ENCODE data around the gene FRMD8. TPM values are rescaled to one million over a fixed set of nuclear protein-coding genes. Genes with fewer than 3 reads are reported as not detected.

Gene FRMD8
- total RNA-seq, 1 donor from 2014 or later = 24.6 TPM

DNA sequence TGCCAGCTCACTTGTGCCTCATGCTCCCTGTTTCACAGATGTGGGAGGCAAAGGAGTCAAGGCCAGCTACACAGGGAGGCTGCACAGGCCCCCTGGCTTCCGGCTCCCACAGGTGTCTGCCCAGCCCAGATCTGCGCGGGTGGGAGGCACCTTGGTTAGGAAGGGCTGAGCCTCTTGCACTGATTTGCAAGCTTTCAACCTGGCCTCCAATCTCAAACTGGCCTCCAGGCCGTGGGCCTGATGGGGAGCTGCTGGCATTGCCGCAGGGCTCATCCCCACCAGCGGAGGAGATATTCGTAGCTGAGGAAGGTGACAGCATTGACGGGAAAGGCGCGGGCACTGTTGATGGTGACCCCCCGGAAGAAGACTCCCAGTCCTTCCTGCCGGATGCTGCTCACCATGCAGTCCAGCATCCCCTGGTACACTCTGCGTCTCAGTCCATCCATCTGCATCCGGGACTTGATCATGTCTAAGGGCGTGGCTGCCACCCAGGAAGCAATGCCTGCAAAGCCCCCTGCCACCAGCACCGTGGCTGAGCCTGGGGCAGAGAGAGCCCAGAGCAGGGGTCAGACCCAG, 10.2 kb upstream of the FRMD8 start:
- DNase-seq = no peak

DNA sequence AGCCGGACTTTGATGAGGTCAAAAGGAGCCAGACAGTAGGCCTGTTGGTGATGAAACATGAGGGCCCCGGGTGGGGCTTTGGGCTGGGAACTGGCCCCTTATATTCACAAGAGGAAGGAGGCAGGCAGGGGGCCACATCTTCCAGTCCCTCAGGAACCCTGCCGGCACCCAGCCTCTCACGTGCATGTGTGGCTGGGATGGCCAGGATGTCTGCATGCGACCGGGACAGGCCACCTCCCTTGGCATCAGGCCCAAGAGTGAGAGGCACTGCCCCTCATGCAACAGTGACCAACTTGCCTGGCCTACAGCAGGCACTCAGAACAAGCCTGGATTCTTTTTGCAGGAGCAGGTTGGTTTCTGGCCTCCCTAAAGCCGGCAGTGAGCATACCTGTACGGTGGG, 9.4 kb upstream of the FRMD8 start:
- no peak for DNase-seq

DNA sequence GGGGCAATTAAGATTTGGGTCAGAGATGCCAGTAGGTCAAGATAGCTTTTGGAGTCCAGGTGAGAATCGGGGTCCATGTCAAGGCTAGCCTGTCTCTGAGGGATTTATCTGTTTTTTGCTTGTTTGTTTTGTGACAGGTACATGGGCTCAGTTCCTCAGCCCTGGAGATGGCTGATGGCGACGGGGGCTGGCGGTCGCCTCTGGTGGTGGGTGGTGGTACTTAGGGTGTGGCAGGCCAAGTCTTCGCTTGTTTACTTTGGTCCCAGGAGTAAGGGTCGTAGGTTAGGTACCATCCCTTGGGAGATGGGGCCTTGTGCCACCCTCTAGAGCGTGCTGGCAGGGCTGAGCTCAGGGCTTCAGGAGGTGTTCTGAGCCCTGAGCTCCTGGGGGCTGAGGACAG, 8.7 kb upstream of the FRMD8 start:
- no peak for DNase-seq

DNA sequence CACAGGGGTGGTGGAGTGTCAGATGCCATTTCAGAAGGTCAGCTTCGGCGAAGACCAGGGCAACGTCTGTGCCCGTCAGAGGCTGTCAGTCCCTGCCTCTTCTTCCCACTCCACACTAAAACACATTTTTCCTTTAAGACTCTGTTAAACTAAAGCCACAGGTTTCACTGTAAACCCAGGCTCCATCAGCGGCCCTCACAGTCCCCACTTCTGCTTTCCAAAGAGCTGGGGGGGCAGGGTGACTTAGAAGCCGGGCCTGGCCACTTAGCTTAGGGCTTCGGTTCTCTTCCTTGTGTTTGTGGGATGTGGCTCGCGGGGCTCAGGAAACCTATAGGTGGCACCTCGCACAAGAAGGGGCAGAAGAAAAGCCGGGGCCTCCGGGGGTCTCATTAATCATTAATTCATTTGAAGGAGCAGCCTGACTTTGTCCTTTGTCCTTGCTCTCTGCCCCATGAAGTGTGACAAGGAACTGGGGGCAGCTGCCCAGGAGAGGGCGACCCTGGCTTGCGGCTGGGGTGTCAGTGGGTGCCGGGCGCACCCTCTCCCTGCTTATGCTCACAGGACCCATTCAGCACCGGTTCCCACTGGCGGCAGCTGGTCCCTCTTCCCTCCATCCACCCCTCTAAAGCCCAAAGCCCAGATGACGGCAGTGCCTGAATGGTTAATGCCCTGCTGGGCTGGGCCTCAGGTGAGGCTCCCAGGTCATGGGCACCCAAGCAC, 8.1 kb upstream of the FRMD8 start:
- no peak for DNase-seq

DNA sequence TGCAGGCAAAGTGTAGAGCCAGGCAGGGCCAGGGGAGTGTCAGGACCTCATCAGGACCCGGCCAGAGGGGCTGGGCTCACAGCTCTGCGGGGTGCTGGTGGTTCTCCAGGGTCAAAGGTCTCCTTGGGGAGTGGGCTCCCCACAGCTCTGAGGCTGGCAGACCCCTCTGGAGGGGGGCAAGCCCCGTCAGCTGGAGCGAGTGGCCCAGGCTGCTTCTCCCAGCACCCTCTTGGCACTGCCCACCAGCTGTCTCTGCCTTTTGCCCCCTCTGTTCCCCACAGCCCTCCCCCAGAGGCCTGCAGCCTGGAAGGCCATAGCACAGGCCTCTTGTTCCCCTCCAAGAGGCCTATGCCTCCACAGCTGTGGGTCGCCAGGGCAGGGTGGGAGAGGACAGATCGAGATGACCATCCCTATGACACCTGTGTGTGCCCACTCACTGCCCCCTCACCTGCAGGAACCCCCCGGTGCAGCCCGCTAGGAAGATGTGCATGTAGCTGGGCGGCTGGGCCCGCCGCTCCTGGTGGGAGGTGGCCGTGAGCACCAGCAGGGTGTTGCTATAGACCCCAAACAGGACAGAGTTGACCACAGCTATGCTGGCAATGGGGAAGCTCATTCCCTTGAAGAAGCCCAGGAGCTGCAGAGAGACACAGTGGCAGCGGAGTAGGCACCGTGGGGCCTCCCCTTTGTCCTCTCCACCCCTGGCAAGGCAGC, 7.4 kb upstream of the FRMD8 start:
- DNase-seq = no peak

DNA sequence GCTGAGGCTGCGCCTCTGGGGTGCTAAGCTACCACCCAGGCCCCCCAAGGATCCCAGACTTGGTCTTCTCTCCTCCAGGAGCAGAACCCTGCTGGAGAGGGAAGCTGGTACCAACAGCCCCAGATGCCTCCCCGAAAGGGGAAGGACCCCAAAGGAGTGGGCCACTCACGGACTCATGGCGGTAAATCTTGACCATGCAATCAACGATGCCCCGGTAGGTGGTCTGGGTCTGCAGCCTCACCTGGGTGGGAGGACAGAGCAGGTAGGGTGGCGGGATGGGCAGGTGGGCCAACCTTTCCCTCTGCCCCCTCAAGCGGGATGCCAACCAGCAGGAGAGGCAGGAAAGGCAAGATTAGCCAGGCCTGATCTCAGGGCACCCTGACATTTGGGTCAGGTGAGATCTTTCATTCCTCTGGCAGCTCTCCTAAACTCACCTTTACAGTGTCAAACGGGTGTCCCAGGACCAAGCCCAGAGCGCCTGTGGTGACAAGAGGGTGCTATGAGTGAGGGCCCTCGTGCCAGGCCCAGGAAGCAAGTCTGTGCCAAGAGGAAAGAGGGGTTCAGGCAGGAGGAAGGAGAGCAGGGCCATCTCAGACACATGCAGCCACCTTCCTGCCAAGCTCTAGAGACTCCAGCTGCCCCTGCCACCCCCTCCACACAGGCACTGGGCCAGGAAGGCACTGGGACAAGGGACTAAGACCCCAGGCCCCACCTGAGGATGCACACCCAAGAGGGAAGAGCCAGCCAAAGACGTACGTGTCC, 6.6 kb upstream of the FRMD8 start:
- no peak for DNase-seq

DNA sequence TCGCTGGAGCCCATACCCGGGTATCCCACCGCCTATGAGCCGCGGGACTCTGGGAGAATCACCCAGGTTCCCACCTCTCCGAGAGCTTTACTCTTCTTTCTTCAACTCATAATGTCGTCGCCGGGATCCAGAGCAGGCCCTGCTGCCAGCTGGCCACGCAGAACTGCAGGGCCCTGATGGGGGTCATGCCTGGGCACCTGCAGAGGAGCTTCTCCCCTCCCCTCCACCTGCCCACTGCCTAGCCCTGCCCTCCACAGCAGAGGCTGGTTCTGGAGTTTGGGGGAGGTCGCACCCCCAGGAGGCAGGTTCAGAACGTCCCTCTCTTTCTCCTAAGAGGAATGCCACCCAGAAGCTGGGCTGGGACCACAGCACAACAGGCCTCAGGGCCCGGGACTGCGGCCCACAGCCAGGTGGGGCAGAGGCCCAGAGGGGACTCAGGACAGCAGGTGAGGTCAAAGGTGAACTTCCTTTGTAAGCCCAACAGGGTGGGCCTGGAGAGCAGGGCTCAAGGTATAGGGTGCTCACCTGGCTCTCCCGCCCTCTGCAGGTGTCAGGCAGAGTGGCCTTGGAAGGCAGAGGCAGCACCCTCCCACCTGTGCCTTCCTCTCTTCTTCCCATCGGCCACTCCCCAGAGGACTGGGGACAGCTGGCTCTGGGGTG, 5.8 kb upstream of the FRMD8 start:
- DNase-seq = no peak

DNA sequence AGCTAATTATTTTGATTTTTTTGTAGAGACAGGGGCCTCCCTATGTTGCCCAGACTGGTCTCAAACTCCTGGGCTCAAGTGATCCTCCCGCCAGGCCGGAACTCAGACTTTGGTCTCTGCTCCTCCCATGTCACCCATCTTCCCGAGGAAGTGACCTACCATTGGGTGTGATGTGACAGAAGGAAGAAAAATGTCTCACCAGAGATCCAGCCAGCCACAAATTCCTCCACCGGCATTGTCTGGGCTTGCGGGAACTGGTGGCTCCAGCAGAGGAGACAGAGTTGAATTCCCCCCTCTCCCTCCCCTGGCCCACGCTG, 4.8 kb upstream of the FRMD8 start:
- DNase-seq = peak; percentile 38

DNA sequence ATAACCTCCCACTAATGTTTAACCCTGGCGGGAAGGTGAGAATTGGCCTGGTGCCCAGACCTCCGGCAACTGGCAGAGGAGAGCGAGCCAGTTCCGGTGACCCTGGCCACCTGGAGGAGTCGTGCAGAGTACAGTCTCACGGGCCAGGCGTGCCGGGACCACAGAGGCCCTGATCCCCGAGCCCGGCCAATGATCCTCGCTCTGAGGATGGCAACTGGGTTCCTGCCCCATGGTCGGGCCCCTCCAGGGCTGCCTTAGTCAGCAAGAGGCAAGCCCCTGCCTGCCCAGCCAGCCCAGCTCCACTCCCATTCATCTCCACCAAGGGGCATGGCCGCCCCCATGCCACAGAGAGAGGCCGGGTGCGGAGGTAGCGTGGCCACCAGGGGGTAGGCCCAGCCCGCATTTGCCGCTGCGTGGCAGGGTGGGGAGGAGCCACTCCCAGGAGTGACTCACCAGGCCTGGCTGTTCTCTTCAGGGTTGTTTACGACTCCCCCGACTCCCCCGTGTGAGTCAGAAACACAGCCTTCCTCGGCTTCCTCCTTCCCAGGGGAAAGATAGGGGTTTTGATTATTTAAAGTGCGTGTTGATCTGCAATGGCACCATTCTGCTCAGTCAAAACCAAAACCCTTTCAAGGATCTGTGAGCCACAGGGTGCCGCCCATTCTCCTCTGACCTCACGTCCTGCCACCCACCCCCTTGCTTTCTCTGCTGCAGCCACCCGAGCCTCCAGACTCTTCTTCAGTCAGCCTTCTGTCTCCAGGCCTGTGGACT, 4.2 kb upstream of the FRMD8 start, which contains the start of gene SLC25A45:
TSS of gene SLC25A45 (minus strand) at position 614 of the 771 bp plus-strand sequence. CDS start 695 bp downstream, outside the sequence.
- DNase-seq = peak; percentile 90

DNA sequence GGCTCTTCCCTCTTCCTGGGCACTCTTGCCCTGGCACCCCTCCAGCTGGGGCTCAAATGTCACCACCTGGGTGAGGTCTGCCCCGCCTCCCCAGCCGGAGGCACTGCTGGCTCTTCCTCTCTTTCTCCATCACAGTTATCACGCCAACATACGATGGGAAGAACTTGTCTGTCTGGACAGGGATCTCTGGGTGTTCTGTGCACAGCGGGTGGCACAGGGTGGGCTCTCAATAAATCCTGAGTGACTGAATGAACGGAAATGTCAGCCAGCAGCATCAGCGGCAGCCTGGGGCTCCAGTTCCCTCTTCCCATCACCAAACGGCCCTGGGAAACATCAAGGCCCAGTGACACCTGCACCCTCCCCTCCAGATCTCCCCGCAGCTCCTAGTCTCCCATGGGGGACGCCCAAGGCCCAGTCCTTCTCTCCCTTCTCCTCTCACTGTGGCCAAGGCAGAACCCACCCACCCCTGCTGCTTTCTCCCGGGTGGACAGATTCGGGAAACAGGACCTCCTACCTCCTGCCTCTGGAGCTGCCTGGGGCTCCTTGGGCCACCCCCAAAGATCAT, 3.6 kb upstream of the FRMD8 start:
- DNase-seq = no peak

DNA sequence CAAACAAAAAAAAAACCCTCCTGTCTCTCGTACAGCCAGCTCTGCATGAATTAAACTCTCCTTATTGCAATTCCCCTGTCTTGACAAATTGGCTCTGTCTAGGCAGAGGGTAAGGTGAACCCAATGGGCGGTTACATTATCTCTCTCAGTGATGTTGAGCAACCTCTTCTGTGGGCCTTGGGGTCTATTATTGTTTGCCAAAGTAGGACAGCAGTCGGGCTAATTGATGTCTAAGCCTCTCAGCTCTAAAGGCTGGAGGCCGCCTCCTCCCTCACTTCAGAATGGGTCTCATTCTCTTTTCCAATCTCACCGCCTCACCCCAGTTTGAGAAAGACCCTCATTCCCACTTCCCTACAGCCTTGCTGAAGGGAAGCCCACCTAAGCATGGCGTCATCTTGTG, 2.7 kb upstream of the FRMD8 start:
- no peak for DNase-seq

DNA sequence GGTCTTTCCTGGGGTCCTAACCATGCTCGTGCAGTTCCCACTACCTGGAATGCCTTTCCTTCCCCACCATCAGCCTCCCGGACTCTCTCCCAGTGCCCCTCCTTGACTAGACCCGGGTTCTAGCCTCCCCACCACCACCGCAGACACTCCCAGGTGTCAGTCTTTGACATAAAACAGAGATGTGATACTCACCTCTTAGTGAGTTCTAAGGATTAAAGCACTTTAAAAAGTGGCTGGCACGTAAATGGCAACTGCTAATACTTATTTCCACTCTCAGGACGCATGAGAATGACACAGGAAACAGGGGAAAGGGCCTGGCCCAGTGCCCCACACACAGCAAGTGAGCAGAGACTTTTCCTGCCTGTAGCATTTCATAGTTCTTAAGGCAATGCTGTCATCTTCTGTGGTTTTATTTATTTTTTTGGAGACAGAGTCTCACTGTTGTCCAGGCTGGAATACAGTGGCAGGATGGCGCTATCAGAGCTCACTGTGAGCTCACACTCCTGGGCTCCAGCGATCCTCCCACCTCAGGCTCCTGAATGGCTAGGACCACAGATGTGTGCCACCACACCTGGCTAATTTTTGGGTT, 2.0 kb upstream of the FRMD8 start:
- DNase-seq = no peak

DNA sequence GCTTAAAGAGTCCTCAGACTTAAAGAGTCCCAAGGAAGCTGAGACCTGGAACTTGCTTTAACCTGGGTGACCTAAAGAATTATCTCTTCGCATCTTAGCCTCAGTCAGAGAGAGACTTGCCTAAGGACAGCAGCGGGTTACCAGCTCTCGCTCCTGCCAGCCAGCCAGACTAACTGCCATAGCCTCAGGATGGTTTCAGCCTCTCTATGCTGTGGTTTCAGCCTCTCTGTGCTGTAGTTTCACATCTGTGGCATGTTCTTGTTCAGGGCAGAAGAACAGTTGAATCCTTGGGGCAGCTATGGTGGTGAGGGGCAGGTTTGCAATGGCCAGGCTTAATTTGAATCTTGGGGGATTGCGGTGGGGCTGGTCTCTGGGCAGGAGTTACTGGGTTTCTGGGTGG, 2.3 kb downstream of the FRMD8 start:
- DNase-seq = no peak

DNA sequence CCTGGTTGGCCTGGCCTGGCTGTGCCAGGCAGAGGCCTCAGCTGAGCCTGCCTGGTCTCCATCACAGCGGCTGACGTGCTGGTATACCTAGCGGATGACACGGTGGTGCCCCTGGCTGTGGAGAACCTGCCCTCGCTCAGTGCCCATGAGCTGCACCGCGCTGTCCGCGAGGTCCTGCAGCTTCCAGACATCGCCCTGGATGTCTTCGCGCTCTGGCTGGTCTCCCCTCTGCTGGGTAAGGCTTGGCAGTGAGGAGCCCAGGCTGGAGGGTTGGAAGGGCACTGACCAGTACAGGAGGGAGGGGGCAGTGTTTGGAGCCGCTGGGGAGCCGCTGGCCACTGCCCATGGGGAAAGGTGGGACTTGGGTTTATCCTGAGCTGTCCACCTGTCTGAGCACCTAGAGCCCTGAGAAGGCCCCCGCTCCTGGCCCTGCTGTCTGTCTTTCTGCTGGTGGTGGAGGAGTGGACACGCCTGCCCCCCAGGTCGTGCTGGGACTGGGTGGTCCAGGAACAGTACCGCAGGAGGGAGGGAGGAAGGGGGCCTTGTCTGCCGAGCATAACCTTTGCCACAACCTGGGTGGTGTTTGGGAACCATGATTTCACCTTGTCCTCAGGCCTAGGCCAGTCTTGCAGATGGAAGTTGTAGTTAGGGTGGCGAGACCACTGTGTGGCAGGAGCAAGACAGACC, 3.0 kb downstream of the FRMD8 start:
- no peak for DNase-seq

DNA sequence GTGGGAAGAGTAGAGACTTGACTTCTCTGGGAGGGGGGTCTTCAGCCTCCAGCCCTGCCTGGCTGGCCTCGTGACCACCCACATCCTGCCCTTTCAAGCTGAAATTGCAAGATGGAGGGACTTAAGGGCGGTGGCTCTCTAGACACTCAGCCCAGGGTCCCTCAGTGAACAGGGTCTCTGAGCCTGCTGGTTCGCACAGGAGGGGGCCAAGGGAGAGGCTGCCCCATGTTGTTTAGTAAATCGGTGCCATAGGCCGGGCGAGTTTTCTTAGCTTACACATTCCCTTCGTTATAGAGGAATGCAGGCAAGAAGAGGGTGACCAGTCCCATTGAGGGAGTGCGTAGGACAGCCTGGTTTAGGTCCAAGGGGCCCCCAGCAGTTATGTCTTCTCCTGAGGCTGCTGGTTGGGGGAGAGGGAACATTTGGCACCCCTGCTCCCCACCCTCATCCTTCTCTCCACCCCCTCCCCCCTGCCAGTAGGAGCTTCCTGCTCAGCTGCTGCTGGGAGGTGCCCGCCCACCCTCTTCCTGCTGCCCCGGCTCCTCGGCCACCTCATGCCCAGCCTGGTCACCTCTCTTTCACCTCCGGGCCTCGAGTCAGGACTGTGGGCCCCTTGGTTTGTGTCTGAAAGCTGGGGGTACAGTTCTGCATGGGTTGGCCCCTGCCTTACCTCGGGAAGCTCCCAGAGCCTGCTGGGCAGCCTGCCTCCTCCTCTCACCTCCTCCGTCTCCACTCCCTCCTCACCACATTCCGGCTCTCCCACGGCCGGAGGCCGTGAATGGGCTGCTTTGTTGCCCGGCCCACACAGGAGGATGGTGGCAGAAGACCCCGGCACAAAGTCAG, 3.9 kb downstream of the FRMD8 start:
- no peak for DNase-seq

DNA sequence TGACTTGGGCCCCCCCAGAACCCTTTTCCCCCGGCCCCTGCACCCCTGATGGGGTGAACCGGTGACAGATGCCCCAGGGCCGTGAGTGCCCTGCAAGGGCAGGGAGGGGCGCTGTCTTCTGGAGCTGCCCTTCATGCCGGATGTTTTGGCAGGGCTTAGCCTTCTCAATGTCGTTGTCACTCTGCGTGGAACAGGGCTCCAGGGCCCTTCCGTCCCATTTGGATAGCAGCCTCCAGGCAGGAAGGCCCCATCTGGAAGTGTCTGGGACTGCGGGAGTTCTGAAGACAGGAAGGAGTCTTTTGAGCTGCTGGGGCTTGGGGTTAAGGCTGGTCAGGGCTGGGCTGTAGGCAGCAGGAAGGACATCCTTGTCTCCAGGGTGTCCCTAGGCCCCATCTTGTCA, 4.6 kb downstream of the FRMD8 start:
- peak; percentile 47 for DNase-seq

DNA sequence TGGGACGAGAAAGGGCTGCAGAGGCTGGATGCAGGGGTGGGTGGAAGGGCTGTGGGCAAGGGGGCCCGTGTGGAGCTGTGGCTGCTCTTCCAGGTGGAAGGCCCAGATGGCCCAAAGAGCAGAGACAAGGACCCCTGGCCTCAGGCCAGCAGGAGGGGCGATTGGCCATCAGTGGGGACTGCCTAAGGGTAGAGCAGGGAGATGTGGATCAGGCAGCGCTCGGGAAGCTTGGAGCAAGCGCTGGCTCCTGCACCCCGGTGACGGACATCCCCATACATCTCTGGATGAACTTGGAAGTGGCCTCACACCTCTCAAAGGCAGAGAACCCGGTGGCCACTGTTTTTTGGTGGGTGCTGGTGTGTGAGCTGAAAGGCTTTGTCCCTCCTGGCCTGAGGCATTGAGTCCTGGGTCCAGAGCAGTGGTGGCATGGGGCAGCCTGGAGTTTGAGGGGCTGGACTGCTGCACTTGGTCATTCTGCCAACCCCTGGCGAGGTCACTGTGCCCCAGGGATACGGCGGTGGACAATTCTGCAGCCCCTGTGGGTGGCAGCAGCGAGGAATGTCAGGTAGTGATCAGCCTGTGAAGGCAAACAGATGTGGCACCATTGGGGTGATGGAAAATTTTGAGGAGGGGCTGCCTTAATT, 5.9 kb downstream of the FRMD8 start:
- no peak for DNase-seq

DNA sequence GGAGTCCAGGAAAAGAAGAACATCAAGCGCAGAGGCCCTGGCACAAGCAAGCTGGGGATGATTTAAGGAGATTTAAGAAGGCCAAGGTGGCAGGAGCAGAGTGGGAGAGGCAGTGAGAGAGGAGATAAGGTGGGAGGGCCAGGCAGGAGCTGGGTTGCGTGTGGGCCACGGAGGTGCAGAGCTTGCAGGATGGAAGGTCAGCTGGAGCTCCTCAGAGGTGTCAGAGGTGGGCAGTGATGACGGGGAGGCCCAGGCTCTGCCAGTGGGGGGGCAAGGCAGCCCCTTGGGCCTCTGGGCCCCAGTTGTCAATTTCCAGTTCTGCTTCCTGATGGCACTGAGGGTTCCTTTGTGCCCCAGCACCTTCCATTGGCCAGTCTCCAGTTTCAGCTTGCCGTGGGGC, 6.5 kb downstream of the FRMD8 start:
- no peak for DNase-seq
